HG03135 (cell line): ENCODE results near the gene KIF25.
"Not testable (repeated sequence)": the region's sequence is repeated elsewhere in the genome, so short reads cannot be mapped to it uniquely, and the experiment has no call there.

Experiments used
- ATAC-seq: cut with Tn5 transposase; IDR thresholded peaks from one replicate; pipeline ENCODE4 v1.9.1; 2021; ENCODE audit warnings: mild to moderate bottlenecking, moderate library complexity; ENCODE audit not compliant: unreplicated experiment

The KIF25 gene

GRCh38 chr6:167993831-167994230 lies 3.6 kb upstream of the KIF25 start:
- ATAC-seq: no peak

GRCh38 chr6:167995302-167995701 lies 2.2 kb upstream of the KIF25 start:
- no peak for ATAC-seq

GRCh38 chr6:167995731-167996151 lies 1.7 kb upstream of the KIF25 start:
- ATAC-seq: no peak

- ATAC-seq: no peak
Observed at GRCh38 chr6:167996424-167997199, 859 bp upstream of the KIF25 start.

GRCh38 chr6:167998215-167998614 lies 744 bp downstream of the KIF25 start:
- ATAC-seq: no peak

- ATAC-seq: no peak
Observed at GRCh38 chr6:168000198-168001028, 2.9 kb downstream of the KIF25 start.

GRCh38 chr6:168001029-168001332 lies 3.5 kb downstream of the KIF25 start:
- ATAC-seq: no peak

GRCh38 chr6:168001514-168001913 lies 4.0 kb downstream of the KIF25 start:
- ATAC-seq: not testable (repeated sequence)

- no peak for ATAC-seq
Observed at GRCh38 chr6:168002804-168003203, 5.3 kb downstream of the KIF25 start.

GRCh38 chr6:168004023-168004422 lies 6.6 kb downstream of the KIF25 start:
- ATAC-seq: no peak

GRCh38 chr6:168004945-168005344 lies 7.5 kb downstream of the KIF25 start:
- no peak for ATAC-seq

- no peak for ATAC-seq
Observed at GRCh38 chr6:168005796-168006195, 8.3 kb downstream of the KIF25 start.

- ATAC-seq: no peak
Observed at GRCh38 chr6:168007592-168008338, 10.3 kb downstream of the KIF25 start.

- no peak for ATAC-seq
Observed at GRCh38 chr6:168009331-168009730, 11.9 kb downstream of the KIF25 start.

- ATAC-seq: no peak
Observed at GRCh38 chr6:168011291-168011690, 13.8 kb downstream of the KIF25 start.

GRCh38 chr6:168012431-168013249 lies 15.2 kb downstream of the KIF25 start:
- ATAC-seq: no peak

GRCh38 chr6:168013250-168013915 lies 15.9 kb downstream of the KIF25 start:
- ATAC-seq: no peak

GRCh38 chr6:168014428-168014827 lies 17.0 kb downstream of the KIF25 start:
- ATAC-seq: no peak

GRCh38 chr6:168015009-168015408 lies 17.5 kb downstream of the KIF25 start:
- ATAC-seq: no peak

- ATAC-seq: no peak
Observed at GRCh38 chr6:168015482-168016175, 18.2 kb downstream of the KIF25 start.
